Measurements from ENCODE around the gene RGS3.

Gene RGS3

GRCh38 chr9:113475031-113475430 lies 11.5 kb downstream of the RGS3 start:
- DNase-seq (ENCODE audit: extremely low read depth, low read depth), result no peak
- TF ChIP-seq, protein P1, sequence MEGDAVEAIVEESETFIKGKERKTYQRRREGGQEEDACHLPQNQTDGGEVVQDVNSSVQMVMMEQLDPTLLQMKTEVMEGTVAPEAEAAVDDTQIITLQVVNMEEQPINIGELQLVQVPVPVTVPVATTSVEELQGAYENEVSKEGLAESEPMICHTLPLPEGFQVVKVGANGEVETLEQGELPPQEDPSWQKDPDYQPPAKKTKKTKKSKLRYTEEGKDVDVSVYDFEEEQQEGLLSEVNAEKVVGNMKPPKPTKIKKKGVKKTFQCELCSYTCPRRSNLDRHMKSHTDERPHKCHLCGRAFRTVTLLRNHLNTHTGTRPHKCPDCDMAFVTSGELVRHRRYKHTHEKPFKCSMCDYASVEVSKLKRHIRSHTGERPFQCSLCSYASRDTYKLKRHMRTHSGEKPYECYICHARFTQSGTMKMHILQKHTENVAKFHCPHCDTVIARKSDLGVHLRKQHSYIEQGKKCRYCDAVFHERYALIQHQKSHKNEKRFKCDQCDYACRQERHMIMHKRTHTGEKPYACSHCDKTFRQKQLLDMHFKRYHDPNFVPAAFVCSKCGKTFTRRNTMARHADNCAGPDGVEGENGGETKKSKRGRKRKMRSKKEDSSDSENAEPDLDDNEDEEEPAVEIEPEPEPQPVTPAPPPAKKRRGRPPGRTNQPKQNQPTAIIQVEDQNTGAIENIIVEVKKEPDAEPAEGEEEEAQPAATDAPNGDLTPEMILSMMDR (IDR thresholded peaks at IDR 0.05; ENCODE audit: low read depth, low read length), result no peak

- DNase-seq (ENCODE audit: extremely low read depth, low read depth), result no peak
- TF ChIP-seq, protein P1 (IDR thresholded peaks at IDR 0.05; ENCODE audit: low read depth, low read length), result no peak
Observed at GRCh38 chr9:113475992-113476391, 12.5 kb downstream of the RGS3 start.

- DNase-seq (ENCODE audit: extremely low read depth, low read depth), result no peak
- TF ChIP-seq, protein P1 (IDR thresholded peaks at IDR 0.05; ENCODE audit: low read depth, low read length), result no peak
Observed at GRCh38 chr9:113476511-113476916, 13.0 kb downstream of the RGS3 start.

- TF ChIP-seq, protein P1 (IDR thresholded peaks at IDR 0.05; ENCODE audit: low read depth, low read length), result no peak
- DNase-seq (ENCODE audit: extremely low read depth, low read depth), result no peak
Observed at GRCh38 chr9:113477058-113477457, 13.5 kb downstream of the RGS3 start.

GRCh38 chr9:113477661-113478060 lies 14.1 kb downstream of the RGS3 start:
- no peak for DNase-seq (ENCODE audit: extremely low read depth, low read depth)
- TF ChIP-seq, protein P1 (IDR thresholded peaks at IDR 0.05; ENCODE audit: low read depth, low read length), result no peak

- no peak for DNase-seq (ENCODE audit: extremely low read depth, low read depth)
- TF ChIP-seq, protein P1 (IDR thresholded peaks at IDR 0.05; ENCODE audit: low read depth, low read length), result no peak
Observed at GRCh38 chr9:113479174-113479621, 15.7 kb downstream of the RGS3 start.

DNA sequence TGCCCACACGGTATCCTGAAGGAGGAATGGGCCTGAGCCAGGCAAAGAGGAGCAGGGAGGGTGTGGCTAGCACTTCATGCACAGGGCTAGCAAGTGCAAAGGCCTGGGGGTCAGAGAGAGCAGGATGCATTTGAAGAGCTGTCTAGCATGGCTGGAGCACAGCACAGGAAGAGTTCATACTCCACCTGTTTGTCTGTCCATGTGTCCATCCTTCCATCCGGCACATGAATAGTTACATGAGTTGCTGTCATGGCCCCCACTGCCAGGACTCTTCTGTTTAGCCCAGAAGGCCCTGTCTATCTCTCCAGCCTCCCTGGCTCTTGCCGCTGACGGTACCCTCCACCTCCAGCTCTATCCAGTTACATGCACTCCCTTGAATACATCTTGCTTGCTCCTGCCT lies 17.1 kb downstream of the RGS3 start:
- no peak for DNase-seq (ENCODE audit: extremely low read depth, low read depth)
- TF ChIP-seq, protein P1 (IDR thresholded peaks at IDR 0.05; ENCODE audit: low read depth, low read length), result no peak
